ENCODE measurements around the gene CDYL2.

The CDYL2 gene

GRCh38 chr16:80704751-80705505 is 99.5 kb downstream of the CDYL2 start:
- FAIRE-seq, result no peak

DNA sequence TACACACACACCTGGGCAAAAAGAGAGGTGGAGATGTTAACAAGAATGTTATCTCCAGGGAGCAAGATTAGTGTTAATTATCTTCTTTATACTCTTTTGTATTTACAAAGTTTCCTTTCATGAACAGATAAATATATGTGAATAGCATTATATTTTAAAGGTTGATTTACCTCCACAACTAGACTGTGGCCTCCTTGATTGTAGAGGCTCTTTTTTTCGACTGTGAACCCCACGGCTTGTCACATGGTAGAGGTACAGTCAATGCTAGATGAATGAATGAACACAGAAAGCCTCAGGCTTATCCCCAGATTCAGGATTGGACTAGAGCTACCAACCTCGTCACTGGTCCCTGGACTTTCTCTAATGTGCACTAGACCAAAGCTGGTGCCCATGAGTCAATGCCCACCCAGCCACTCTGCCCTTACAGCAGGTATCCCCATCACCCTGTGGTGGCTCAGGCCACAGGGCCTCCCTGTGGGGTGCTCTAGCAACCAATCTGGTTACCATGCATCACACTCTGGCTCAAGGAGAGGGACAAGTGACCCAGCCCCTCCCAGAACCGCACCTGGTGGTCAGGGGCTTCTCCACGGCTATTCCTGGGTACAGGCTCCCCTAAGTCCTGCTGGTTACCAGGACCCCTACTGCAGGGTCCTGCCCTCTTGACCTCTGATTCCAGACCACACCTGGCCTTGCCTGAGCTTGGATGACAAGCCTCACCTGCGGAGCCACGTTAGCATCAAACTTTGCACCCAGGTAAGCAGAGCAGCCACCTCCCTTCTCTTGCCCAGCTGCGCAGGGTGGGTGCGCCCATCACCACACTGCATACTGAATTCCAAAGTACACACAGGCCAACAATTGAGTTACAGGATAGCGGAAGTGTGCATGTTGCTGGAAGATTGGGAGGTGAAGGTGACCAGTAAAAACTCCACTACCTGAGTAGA is 101.0 kb downstream of the CDYL2 start:
- FAIRE-seq, result no peak

- no peak for FAIRE-seq
These were observed 101.7 kb downstream of the CDYL2 start for GRCh38 chr16:80702696-80703095.

- FAIRE-seq, result no peak
These were observed 103.8 kb downstream of the CDYL2 start for GRCh38 chr16:80700558-80700957.

DNA sequence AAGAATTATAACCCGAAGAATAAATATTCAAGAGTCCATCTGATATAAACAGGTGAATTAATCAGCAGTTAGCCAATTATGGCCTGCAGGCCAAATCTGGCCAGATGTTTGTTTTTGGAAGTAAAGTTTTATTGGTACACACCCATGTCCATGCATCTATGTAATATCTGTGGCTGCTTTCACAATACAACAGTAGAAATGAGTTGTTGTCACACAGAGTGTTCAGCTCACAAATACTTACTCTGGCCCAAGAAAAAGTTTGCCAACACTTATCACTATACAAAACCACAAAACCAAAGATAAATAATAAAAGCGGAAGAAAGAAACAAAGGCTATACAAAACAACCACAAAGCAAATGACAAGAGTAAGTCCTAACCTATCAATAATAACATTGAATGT is 109.4 kb downstream of the CDYL2 start:
- FAIRE-seq, result no peak

DNA sequence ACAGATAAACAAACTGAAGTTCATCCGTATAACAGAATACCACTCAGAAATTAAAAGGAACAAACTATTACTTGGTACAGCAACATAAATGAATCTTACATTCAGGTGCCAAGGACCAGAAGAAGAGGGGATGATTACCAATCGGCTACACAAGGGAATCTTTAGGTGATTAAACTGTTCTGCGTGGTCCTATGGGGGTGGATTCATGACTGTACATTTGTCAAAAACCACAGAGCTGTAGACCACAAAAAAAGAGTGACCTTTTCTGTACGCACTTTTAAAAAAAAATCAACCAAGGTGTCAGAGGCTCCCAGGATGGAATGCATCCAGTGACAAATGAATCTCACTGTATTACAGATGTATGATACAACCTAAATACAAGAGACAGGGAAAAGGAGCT is 110.8 kb downstream of the CDYL2 start:
- no peak for FAIRE-seq

GRCh38 chr16:80692270-80692669 is 112.1 kb downstream of the CDYL2 start:
- no peak for FAIRE-seq

GRCh38 chr16:80691111-80691741 is 113.2 kb downstream of the CDYL2 start:
- FAIRE-seq, result no peak

GRCh38 chr16:80689487-80689886 is 114.9 kb downstream of the CDYL2 start:
- no peak for FAIRE-seq

DNA sequence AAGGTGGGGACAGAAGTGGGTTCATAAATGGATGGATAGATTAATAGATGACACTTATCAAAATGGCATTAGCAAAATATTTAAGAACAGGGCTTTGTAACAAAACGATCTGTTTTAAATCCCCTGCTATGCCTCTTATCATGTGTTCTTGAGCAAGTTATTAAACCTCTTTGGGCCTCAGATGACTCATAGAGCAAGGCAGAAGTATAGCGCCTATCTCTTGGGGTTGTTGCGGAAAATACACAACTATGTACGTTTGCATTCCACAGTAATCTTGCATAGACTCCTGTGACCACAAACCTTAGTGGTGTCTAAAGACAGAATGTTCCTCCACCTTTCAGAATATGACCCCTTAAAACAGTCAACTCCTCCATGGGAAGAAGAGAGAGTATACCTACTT is 116.8 kb downstream of the CDYL2 start:
- FAIRE-seq, result no peak

- no peak for FAIRE-seq
These were observed 119.5 kb downstream of the CDYL2 start for GRCh38 chr16:80684906-80685305.

DNA sequence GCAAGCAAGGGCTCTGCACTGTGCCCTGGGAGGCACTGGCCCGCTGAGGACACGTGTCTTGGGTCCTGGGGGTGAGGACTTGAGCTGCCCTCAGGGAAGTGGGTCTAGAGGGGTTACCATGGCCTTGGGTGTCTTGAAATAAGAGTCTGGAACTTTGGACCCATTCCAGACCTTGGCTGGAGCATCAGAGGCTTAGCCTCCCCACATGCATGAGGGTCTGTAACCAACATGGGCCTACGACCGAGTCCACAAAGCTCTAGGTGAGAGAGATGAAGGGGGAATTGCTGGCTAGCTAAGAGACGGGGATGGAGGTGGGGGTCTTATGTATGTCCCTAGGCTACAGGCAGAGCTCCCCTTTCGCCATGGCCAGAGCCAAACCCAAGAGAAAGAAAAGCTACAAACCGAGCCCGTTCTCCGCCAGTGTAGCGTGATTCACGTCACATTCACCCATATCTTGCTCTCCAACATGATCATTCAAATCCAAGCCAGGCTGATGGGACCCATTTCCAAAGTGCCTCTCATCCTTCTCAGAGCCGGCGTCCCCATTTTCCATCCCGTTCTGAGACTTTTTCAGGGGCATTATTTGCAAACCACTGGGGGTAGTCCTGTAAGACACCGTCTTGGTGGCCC is 120.1 kb downstream of the CDYL2 start:
- no peak for FAIRE-seq

DNA sequence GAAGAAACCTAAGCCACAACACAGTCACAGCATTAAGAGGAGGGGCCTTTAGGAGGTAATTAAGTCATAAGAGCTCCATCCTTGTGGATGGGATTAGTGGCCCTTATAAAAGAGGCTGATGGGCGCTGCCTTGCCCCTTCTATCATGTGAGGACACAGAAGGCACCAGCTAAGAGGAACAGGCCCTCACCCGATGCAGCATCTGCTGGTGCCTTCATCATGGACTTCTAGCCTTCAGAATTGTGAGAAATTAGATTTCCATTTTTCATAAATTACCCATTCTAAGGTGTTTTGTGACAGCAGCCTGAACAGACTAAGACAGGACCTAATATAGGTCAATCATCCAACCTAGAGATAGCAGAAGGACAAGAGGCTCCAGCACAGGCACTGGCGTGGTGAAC is 120.8 kb downstream of the CDYL2 start:
- no peak for FAIRE-seq

GRCh38 chr16:80682421-80683070 is 121.9 kb downstream of the CDYL2 start:
- no peak for FAIRE-seq

DNA sequence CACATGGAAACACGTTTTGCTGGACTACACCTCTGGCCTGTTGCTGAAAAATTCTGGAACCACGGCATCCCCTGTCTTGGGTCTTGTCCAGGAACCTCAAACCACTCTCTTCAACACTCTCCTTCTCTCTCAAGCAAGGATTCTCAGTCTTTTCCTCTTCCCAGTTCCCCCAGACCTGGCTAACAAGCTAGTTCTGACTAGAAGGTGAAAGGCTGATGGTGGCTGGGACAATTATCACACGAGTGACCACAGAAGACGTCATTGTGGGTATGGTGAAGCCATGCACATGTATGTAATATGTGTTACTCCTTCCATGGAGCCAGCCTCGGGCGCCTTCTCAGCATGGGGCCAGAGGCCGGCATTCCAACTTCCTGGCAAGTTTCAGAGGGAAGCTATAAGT is 123.0 kb downstream of the CDYL2 start:
- no peak for FAIRE-seq

DNA sequence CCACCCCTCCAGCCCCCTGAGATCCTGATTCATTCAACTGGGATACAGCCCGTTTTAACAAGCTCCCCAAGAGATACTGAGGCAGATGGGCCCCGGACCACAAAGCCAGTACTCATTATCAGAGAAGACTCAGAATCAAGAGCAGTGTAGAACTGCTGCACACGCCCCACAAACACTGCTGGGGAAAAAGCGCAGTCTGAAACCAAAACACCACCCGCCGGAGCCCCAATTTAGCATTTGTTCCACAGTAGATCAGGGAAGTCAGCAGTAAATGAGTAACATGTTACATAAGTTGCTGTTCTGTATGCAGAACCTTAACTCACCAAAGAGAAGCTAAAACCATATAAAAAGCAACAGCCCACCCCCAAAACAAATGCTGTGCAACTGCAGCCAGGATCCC is 123.6 kb downstream of the CDYL2 start:
- FAIRE-seq, result no peak

- no peak for FAIRE-seq
These were observed 124.4 kb downstream of the CDYL2 start for GRCh38 chr16:80680046-80680445.

DNA sequence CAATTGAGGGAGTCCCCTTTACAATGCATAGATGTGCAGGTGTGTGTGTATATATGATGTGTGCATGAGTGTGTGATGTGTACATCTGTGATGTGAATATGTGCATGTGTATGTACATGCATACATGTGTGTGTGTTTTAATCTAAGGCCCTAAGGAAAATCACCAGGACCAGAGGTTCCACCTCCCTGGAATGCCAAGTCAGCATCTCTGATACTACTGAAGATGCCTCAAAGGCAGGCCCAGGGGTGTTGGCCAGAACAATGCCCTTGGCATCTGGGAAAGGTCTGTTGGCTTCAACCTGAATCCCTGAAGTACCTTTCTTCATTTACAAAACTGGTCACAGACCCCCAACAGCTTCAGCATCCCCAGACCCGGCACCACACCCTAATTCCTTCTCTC is 129.5 kb downstream of the CDYL2 start:
- no peak for FAIRE-seq

- no peak for FAIRE-seq
These were observed 132.0 kb downstream of the CDYL2 start for GRCh38 chr16:80672379-80672778.

- no peak for FAIRE-seq
These were observed 133.0 kb downstream of the CDYL2 start for GRCh38 chr16:80671281-80671849.

DNA sequence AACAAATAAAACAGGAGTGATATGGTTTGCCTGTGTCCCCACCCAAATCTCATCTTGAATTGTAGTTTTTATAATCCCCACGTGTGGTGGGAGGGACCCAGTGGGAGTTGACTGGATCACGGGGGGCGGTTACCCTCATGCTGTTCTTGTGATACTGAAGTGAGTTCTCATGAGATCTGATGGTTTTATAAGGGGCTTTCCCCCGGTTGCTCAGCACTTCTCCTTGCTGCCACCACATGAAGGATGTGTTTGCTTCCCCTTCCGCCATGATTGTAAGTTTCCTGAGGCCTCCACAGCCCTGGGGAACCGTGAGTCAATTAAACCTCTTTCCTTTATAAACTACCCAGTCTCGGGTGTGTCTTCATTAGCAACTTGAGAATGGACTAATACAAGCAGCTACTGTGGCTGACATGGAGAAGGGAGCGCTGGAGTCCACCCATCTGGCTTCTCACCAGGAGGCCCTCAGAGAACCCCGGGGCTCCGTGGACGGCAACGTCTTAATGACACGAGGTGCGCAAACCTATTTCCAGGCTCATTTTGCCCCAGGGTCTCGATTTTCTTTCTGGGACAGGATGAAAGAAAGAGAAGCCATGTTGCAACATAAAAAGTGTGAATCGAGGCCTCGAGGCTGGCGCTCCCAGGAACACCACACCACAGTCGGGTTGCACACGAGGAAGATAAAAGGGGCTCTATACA is 134.1 kb downstream of the CDYL2 start:
- FAIRE-seq, result no peak

- no peak for FAIRE-seq
These were observed 134.7 kb downstream of the CDYL2 start for GRCh38 chr16:80669673-80670072.

All from G401.6 (cell line).